GM19468 (cell line): ENCODE measurements around the gene PTPRA.
"Not testable (repeated sequence)": the region's sequence is repeated elsewhere in the genome, so short reads cannot be mapped to it uniquely, and the experiment has no call there.

Experiments used
- ATAC-seq: cut with Tn5 transposase; IDR thresholded peaks from one replicate; pipeline ENCODE4 v1.9.1; 2021; ENCODE audit warnings: mild to moderate bottlenecking, moderate library complexity, moderate number of reproducible peaks; ENCODE audit not compliant: unreplicated experiment; ENCODE audit errors: extremely low read depth

The PTPRA gene

GRCh38 chr20:2984028-2984501, 110.8 kb downstream of the PTPRA start:
- ATAC-seq: no peak

DNA sequence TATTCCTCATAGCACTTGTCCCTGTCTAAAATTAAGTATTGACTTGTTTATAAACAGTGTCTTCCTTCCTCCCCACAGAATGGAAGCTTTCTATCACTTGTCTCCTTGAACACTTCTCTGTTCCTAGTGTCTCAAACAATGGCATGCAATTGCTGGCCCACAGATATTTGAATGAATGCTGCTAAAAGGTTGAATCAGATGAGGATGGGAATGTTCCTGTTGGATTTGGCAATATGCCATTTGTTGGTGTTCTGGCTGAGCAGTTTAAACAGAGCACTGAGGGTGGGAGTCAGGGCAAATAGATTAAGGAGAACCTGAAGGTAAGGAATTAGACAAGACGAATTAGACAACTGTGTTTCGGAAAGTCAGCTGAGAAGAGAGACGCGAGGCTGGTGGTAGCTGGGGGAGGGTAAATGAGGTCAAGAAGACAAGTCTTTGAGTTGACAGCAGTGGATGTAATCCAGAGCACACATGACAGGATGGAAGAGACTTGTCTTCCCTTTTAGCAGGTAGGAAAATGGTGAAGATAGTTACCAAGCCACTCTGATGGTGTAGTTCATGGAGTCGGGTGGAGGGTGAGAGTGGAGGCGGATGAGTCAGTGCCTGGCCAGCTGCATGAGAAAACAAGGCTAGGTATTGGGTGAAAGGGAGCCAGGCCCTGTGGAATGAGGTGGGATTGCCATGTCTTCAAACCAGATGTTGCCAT, 111.8 kb downstream of the PTPRA start:
- ATAC-seq: no peak

DNA sequence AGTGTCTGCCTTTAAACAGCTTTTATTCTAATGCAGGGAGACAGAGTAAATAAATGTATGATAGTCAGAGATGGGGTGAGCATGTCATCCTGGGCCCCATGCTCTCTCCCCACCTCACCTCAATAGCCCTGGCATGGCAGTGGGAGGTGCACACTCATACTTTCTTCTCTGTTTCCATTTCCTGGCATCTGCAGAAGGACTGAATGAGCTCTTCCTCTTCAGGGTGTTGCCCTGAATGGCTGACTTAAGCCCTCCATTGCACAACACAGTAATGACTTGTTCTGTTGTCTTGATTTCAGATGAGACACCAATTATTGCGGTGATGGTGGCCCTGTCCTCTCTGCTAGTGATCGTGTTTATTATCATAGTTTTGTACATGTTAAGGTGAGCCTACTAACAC, 113.2 kb downstream of the PTPRA start:
- ATAC-seq: no peak

DNA sequence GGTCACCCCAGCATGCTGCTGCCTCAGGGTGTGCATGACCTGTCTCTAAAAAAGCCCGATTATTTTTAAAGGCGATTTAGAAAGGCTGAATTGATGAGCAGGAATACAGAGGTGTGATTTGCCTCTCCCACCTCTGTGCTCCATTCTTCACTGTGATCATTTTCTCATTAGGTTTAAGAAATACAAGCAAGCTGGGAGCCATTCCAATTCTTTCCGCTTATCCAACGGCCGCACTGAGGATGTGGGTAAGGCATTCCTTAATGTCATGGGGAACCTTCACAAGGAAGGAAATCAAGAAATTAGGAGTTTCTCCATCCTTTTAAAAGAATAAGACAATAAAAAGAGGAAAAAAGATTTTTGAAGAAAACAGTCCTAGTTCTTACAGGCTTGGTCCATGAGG, 114.6 kb downstream of the PTPRA start:
- no peak for ATAC-seq

GRCh38 chr20:2991532-2991931, 118.3 kb downstream of the PTPRA start:
- no peak for ATAC-seq

- no peak for ATAC-seq
These were observed 120.0 kb downstream of the PTPRA start for GRCh38 chr20:2993250-2993649.

DNA sequence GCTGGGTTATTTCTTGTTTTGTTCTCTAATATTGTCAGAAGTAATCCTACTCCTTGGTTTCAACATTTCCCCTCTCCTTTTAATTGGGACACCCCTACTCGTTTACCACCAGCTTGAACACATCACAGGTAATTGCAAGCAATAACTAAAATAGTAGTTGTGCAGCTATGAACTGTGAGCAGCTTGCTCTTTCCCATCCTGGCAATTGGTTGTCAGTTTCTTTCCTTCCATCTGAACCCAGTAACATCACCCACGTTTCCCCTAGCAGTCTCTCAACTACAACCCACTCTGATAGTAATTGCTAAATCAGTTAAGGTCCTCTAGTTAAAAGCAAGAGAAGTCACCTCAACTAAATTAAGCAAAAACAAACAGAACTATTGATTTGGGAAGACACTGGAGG, 122.5 kb downstream of the PTPRA start:
- no peak for ATAC-seq

DNA sequence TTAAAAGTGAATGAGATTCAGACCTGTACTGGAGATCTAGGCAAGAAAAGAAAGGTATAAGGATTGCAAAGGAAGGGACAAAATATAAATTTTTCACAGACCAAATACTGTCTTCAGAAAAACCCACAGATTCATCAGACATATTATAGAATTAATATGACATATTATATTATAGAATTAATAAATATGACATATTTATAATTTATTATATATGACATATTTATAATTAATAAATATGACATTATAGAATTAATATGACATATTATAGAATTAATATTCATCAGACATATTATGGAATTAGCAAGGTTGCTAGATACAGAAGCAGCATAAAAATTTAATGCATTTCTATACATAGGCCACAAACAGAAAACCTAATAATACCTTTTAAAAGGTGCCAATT, 125.4 kb downstream of the PTPRA start:
- no peak for ATAC-seq

- no peak for ATAC-seq
These were observed 127.7 kb downstream of the PTPRA start for GRCh38 chr20:3000852-3001523.

- ATAC-seq: no peak
These were observed 130.1 kb downstream of the PTPRA start for GRCh38 chr20:3003416-3003815.

DNA sequence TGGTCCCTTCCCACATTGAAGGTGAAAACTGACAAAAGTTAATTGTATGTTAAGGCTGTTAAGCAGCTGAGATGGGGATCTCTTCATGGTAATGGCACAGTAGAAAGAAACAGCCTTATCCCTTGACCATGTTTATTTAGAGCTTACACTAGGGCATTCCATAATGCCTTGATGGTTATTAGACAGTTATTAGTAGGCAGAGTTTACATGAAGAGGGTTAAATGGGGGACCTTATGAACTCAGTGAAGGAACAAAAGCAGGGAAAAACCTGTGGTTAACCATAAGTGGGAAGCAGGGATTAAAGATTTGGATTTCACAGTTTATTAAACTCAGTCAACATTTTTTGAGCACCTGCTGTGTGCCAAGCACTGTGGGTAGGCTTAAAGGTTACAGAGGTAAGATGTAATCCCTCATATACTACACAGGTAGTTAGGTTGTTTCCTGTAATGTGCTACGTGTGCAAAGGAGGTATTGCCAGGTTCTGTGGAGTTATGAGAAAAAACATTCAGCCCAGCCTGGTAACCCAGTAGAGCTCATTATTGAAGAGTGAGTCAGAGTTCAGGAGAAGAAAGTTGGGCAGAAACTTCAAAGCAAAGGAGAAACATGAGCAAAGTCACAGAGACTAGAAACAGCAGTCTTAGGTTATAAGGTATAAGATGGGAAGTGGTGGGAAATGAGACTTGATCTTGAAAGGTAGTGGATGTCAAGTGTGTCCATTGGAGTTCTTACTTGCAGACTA, 137.9 kb downstream of the PTPRA start:
- no peak for ATAC-seq

- no peak for ATAC-seq
These were observed 138.5 kb downstream of the PTPRA start for GRCh38 chr20:3011752-3012151.

DNA sequence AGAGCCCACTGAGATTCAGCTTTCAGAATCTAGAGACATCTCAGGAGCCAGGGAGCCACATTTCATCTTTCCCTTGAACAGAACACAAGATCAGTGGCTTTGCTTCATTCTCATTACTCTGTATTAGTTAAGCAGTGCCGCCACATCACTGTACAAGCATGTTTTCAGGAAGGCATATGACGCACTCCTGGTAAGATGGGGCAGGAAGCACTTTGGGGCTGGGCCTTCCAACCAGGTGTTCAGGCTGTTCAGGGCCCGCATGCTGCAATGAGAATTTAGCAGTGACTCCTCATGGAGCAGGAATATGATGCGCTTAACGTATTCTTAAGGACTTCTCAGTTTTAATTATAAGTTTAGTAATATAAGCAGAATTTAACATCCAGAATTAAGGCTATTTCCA, 140.5 kb downstream of the PTPRA start:
- ATAC-seq: no peak

DNA sequence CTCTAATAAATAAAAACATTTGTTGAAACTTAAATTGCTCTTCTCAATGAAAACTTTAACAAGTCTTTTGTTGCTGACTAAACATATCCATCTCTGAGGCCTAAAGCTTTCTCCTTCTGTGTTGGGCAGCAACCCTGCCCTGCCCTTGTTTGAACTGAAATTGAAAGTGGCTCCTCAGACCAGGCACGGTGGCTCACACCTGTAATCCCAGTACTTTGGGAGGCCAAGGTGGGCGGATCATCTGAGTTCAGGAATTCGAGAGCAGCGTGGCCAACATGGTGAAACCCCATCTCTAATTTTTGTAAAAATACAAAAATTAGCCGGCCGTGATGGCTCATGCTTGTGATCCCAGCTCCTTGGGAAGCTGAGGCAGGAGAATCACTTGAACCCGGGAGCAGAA, 140.9 kb downstream of the PTPRA start:
- no peak for ATAC-seq

GRCh38 chr20:3014662-3015061, 141.4 kb downstream of the PTPRA start:
- ATAC-seq: no peak

DNA sequence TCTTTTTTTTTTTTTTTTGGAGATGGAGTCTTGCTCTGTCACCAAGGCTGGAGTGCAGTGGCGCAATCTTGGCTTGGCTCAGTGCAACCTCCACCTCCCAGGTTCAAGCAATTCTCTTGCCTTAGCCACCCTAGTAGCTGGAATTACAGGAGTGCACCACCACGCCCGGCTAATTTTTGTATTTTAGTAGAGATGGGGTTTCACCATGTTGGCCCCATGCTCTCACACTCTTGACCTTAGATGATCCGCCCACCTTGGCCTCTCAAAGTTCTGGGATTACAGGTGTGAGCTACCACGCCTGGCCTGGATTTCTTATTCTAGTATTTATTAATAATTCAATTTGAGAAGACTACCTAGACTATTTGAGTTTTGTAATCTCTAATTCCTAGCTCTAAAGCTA, 142.0 kb downstream of the PTPRA start:
- ATAC-seq: not testable (repeated sequence)

GRCh38 chr20:3021327-3021726, 148.0 kb downstream of the PTPRA start:
- no peak for ATAC-seq

GRCh38 chr20:3021777-3022176, 148.5 kb downstream of the PTPRA start:
- ATAC-seq: no peak

DNA sequence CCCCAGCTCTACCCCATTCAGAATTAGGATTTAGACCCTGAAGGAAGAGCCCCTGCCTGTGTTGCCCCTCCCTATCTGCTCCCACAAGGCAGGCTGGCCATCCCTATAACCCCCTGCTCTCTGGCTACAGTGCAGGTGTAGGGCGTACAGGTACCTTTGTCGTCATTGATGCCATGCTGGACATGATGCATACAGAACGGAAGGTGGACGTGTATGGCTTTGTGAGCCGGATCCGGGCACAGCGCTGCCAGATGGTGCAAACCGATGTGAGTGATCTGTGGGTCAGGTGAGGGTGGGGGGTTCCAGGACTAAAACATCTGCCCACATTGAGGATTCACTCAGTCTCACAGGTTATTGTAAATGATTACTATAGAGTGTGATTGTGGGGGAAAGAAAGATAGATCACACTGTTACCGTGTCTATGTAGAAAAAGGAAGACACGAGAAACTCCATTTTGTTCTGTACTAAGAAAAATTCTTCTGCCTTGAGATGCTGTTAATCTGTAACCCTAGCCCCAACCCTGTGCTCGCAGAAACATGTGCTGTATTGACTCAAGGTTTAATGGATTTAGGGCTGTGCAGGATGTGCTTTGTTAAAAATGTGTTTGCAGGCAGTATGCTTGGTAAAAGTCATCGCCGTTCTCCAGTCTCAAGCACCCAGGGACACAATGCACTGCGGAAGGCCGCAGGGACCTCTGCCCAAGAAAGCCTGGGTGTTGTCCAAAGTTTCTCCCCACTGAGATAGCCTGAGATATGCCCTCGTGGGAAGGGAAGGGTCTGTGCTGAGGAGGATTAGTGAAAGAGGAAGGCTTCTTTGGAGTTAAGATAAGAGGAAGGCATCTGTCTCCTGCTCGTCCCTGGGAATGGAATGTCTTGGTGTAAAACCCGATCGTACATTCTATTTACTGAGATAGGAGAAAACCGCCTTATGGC, 149.5 kb downstream of the PTPRA start:
- ATAC-seq: not testable (repeated sequence)

GRCh38 chr20:3027987-3028386, 154.7 kb downstream of the PTPRA start:
- ATAC-seq: no peak
